ENCODE results near the gene USP4. TPM values are rescaled to one million over a fixed set of nuclear protein-coding genes. Genes with fewer than 3 reads are reported as not detected.

The USP4 gene
- total and polyA plus RNA-seq, 2 of the 13 experiments (the other 11 are each of a cell fraction or from before 2014, with no cell fraction given), result 9.2 to 20.8 TPM

DNA sequence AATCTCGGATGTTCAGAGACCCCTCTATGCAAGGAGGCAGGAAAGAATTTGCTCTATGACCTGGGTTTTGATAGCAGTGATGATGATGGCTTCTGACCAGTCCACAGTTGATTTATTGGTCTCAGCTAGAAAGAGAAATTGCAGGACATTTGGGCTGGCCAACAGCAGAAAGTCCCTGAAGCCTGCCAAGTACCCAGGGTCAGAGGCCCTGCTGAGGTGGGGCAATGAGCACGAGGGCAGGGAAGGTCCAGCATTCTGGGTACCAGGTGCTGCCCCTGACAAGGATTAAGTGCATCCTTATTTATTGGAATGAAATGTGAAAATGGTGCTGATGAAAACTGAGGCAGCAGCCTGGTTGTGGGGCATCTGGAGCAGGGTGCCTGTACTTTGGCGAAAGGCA lies 82.7 kb downstream of the USP4 start:
- Histone ChIP-seq H3K79me2 (ENCODE audit: insufficient read depth, low read length) (no peaks in the 10 kb centered on the region), H3K4me1 (ENCODE audit: insufficient read depth, low read length) (peaks cover 19% of the 10 kb centered on the region), H4K20me1 (ENCODE audit: insufficient read depth, low read length) (no peaks in the 10 kb centered on the region), H3K9me3 (ENCODE audit: low read length) (no peaks in the 10 kb centered on the region), H3K4me3 (replicated peaks in 1 of 3; ENCODE audit: insufficient read depth in 1 of 3, low read depth in 2 of 3, low read length in 3 of 3) (no peak overlapping the region), H3K4me2 (ENCODE audit: low read depth, low read length) (no peak overlapping the region), H3K27ac (ENCODE audit: extremely low read length, insufficient read depth, low read length) (no peak overlapping the region), H3K36me3 (replicated peaks in 1 of 2; ENCODE audit: control insufficient read depth in 1 of 2, insufficient read depth in 2 of 2, low read length in 2 of 2) (no peaks in the 10 kb centered on the region), H3K9ac (ENCODE audit: insufficient read depth, low read depth, low read length) (no peak overlapping the region), H2AFZ (ENCODE audit: low read length) (no peak overlapping the region), H3K27me3 (ENCODE audit: control insufficient read depth in 1 of 2, insufficient read depth in 2 of 2, low read length in 2 of 2) (no peaks in the 10 kb centered on the region)
- intact Hi-C loops (cut with micrococcal nuclease; ENCODE audit: unreplicated experiment), result no loop called here
- WGBS (ENCODE audit: low lambda C conversion rate), result 50% methylated on average over 2 of the region's 3 CpGs
- no TSS peak for BruUV-seq (replicated peaks)
- in situ Hi-C loops (cut with HindIII; ENCODE audit: extremely low pct_ligation_motif_present, low pct_unique_long_range_greater_than_20kb), result no loop called here
- DNase-seq (ENCODE audit: low spot score) (no peak), ATAC-seq (no peak), FAIRE-seq (no peak)
- POLR2A ChIA-PET, result no interaction called here
- CTCF ChIA-PET (ENCODE audit: low intra/inter-chr PET ratio, low total read pairs), result no interaction called here
- TF ChIP-seq, protein P1, sequence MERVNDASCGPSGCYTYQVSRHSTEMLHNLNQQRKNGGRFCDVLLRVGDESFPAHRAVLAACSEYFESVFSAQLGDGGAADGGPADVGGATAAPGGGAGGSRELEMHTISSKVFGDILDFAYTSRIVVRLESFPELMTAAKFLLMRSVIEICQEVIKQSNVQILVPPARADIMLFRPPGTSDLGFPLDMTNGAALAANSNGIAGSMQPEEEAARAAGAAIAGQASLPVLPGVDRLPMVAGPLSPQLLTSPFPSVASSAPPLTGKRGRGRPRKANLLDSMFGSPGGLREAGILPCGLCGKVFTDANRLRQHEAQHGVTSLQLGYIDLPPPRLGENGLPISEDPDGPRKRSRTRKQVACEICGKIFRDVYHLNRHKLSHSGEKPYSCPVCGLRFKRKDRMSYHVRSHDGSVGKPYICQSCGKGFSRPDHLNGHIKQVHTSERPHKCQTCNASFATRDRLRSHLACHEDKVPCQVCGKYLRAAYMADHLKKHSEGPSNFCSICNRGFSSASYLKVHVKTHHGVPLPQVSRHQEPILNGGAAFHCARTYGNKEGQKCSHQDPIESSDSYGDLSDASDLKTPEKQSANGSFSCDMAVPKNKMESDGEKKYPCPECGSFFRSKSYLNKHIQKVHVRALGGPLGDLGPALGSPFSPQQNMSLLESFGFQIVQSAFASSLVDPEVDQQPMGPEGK (CRISPR knock-in tag; IDR thresholded peaks at IDR 0.05), result no peak
- TF ChIP-seq SKI (IDR thresholded peaks at IDR 0.05; ENCODE audit: partially characterized antibody), result no peak
- no peak for TF ChIP-seq HNRNPH1 (optimal IDR thresholded peaks at IDR 0.05; ENCODE audit: low read depth, low read length)
- no peak for TF ChIP-seq CENPT (CRISPR knock-in tag; IDR thresholded peaks at IDR 0.05; ENCODE audit: low read depth)
- TF ChIP-seq ZNF709 (CRISPR knock-in tag; IDR thresholded peaks at IDR 0.05), result no peak
- no peak for TF ChIP-seq ASH2L (IDR thresholded peaks at IDR 0.05; ENCODE audit: insufficient read length, low read depth, low read length)
- no peak for TF ChIP-seq CERS6 (CRISPR knock-in tag; IDR thresholded peaks at IDR 0.05)
- TF ChIP-seq THYN1 (CRISPR knock-in tag; IDR thresholded peaks at IDR 0.05; ENCODE audit: borderline replicate concordance, low read depth), result no peak
- TF ChIP-seq ZFAT (CRISPR knock-in tag; conservative IDR thresholded peaks at IDR 0.05), result no peak
- no peak for TF ChIP-seq SPEN (CRISPR knock-in tag; IDR thresholded peaks at IDR 0.05; ENCODE audit: low read depth)
- no peak for TF ChIP-seq FOXC1 (CRISPR knock-in tag; IDR thresholded peaks at IDR 0.05; ENCODE audit: borderline replicate concordance)
- TF ChIP-seq RBFOX2 (IDR thresholded peaks at IDR 0.05; ENCODE audit: low read depth, low read length), result no peak
- TF ChIP-seq, protein P2, sequence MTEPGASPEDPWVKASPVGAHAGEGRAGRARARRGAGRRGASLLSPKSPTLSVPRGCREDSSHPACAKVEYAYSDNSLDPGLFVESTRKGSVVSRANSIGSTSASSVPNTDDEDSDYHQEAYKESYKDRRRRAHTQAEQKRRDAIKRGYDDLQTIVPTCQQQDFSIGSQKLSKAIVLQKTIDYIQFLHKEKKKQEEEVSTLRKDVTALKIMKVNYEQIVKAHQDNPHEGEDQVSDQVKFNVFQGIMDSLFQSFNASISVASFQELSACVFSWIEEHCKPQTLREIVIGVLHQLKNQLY (CRISPR knock-in tag; IDR thresholded peaks at IDR 0.05), result no peak
- TF ChIP-seq SP4 (CRISPR knock-in tag; IDR thresholded peaks at IDR 0.05), result no peak
- TF ChIP-seq, protein P3, sequence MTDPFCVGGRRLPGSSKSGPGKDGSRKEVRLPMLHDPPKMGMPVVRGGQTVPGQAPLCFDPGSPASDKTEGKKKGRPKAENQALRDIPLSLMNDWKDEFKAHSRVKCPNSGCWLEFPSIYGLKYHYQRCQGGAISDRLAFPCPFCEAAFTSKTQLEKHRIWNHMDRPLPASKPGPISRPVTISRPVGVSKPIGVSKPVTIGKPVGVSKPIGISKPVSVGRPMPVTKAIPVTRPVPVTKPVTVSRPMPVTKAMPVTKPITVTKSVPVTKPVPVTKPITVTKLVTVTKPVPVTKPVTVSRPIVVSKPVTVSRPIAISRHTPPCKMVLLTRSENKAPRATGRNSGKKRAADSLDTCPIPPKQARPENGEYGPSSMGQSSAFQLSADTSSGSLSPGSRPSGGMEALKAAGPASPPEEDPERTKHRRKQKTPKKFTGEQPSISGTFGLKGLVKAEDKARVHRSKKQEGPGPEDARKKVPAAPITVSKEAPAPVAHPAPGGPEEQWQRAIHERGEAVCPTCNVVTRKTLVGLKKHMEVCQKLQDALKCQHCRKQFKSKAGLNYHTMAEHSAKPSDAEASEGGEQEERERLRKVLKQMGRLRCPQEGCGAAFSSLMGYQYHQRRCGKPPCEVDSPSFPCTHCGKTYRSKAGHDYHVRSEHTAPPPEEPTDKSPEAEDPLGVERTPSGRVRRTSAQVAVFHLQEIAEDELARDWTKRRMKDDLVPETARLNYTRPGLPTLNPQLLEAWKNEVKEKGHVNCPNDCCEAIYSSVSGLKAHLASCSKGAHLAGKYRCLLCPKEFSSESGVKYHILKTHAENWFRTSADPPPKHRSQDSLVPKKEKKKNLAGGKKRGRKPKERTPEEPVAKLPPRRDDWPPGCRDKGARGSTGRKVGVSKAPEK (CRISPR knock-in tag; IDR thresholded peaks at IDR 0.05; ENCODE audit: borderline replicate concordance), result no peak

Measured in HepG2 (cell line).